ENCODE data around the gene FJX1.

FJX1 gene

GRCh38 chr11:35617687-35618496 is at the start of gene FJX1:
Gene FJX1, plus strand, starts transcription at chr11:35618460. Its CDS starts 177 bp downstream, at chr11:35618637.
- DNase-seq (ENCODE audit: low read depth) = no peak

- no peak for DNase-seq (ENCODE audit: low read depth)
Observed at GRCh38 chr11:35571696-35572095, 46.6 kb upstream of the FJX1 start.

- DNase-seq (ENCODE audit: low read depth) = no peak
Observed at GRCh38 chr11:35579557-35580396, 38.5 kb upstream of the FJX1 start.

- no peak for DNase-seq (ENCODE audit: low read depth)
Observed at GRCh38 chr11:35580397-35580781, 37.9 kb upstream of the FJX1 start.

- no peak for DNase-seq (ENCODE audit: low read depth)
Observed at GRCh38 chr11:35582033-35582432, 36.2 kb upstream of the FJX1 start.

GRCh38 chr11:35583126-35583525 is 35.1 kb upstream of the FJX1 start:
- DNase-seq (ENCODE audit: low read depth) = no peak

GRCh38 chr11:35583843-35584242 is 34.4 kb upstream of the FJX1 start:
- no peak for DNase-seq (ENCODE audit: low read depth)

GRCh38 chr11:35584321-35584720 is 33.9 kb upstream of the FJX1 start:
- DNase-seq (ENCODE audit: low read depth) = no peak

- no peak for DNase-seq (ENCODE audit: low read depth)
Observed at GRCh38 chr11:35585416-35585815, 32.8 kb upstream of the FJX1 start.

GRCh38 chr11:35586222-35586621 is 32.0 kb upstream of the FJX1 start:
- no peak for DNase-seq (ENCODE audit: low read depth)

- DNase-seq (ENCODE audit: low read depth) = no peak
Observed at GRCh38 chr11:35587972-35588371, 30.3 kb upstream of the FJX1 start.

- DNase-seq (ENCODE audit: low read depth) = no peak
Observed at GRCh38 chr11:35588627-35589026, 29.6 kb upstream of the FJX1 start.

GRCh38 chr11:35589281-35589680 is 29.0 kb upstream of the FJX1 start:
- no peak for DNase-seq (ENCODE audit: low read depth)

- no peak for DNase-seq (ENCODE audit: low read depth)
Observed at GRCh38 chr11:35590412-35590811, 27.8 kb upstream of the FJX1 start.

- no peak for DNase-seq (ENCODE audit: low read depth)
Observed at GRCh38 chr11:35593143-35593542, 25.1 kb upstream of the FJX1 start.

GRCh38 chr11:35594680-35595079 is 23.6 kb upstream of the FJX1 start:
- no peak for DNase-seq (ENCODE audit: low read depth)

GRCh38 chr11:35598254-35599125 is 19.8 kb upstream of the FJX1 start:
- DNase-seq (ENCODE audit: low read depth) = no peak

- no peak for DNase-seq (ENCODE audit: low read depth)
Observed at GRCh38 chr11:35600331-35600838, 17.9 kb upstream of the FJX1 start.

GRCh38 chr11:35602160-35602793 is 16.0 kb upstream of the FJX1 start:
- DNase-seq (ENCODE audit: low read depth) = no peak

- DNase-seq (ENCODE audit: low read depth) = no peak
Observed at GRCh38 chr11:35602979-35603378, 15.3 kb upstream of the FJX1 start.

- no peak for DNase-seq (ENCODE audit: low read depth)
Observed at GRCh38 chr11:35605706-35606105, 12.6 kb upstream of the FJX1 start.

GRCh38 chr11:35606206-35606605 is 12.1 kb upstream of the FJX1 start:
- no peak for DNase-seq (ENCODE audit: low read depth)

Data from activated T-cell treated with anti-CD3 and anti-CD28 coated beads for 1 hour (primary cell).